ENCODE measurements around the gene EWSR1.

EWSR1 gene

DNA sequence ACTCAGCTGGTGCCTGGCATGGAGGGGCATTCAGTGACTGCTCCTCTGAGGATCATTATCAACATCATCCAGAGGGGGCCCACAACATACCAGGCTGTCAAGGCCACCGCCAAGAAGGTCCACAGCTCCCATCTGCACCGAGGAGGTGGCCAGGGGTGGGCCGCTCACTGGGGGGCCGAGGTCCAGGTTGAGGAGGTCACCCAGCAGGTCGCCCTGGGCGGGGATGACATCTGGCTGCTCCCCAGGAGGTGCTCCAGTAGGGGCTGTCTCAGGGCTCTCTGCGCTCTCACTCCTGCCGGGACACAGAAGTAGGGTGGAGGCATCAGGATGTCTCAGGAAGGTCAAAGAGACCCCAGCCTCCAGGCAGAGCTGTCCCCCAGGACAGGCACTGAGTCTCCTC, 72.5 kb downstream of the EWSR1 start:
- TF ChIP-seq, protein P1, sequence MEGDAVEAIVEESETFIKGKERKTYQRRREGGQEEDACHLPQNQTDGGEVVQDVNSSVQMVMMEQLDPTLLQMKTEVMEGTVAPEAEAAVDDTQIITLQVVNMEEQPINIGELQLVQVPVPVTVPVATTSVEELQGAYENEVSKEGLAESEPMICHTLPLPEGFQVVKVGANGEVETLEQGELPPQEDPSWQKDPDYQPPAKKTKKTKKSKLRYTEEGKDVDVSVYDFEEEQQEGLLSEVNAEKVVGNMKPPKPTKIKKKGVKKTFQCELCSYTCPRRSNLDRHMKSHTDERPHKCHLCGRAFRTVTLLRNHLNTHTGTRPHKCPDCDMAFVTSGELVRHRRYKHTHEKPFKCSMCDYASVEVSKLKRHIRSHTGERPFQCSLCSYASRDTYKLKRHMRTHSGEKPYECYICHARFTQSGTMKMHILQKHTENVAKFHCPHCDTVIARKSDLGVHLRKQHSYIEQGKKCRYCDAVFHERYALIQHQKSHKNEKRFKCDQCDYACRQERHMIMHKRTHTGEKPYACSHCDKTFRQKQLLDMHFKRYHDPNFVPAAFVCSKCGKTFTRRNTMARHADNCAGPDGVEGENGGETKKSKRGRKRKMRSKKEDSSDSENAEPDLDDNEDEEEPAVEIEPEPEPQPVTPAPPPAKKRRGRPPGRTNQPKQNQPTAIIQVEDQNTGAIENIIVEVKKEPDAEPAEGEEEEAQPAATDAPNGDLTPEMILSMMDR (conservative IDR thresholded peaks at IDR 0.05; ENCODE audit: low read depth, low read length): no peak
- Histone ChIP-seq H3K4me1 (ENCODE audit: low read depth, poor library complexity, severe bottlenecking) (no peaks in the 10 kb centered on the region), H3K4me2 (no peak overlapping the region), H3K79me2 (ENCODE audit: insufficient read depth, low read depth) (no peaks in the 10 kb centered on the region), H3K27ac (no peak overlapping the region), H4K20me1 (ENCODE audit: insufficient read depth) (no peaks in the 10 kb centered on the region), H3K27me3 (ENCODE audit: insufficient read depth, low read depth) (no peaks in the 10 kb centered on the region), H3K4me3 (IDR thresholded peaks at IDR 0.05; ENCODE audit: insufficient read depth, low read depth, low read length) (no peak overlapping the region), H3K9ac (no peak overlapping the region), H2AFZ (ENCODE audit: low read depth) (no peak overlapping the region), H3K36me3 (ENCODE audit: insufficient read depth) (peaks cover 2% of the 10 kb centered on the region; the same call in 1 of the 2 replicates)

DNA sequence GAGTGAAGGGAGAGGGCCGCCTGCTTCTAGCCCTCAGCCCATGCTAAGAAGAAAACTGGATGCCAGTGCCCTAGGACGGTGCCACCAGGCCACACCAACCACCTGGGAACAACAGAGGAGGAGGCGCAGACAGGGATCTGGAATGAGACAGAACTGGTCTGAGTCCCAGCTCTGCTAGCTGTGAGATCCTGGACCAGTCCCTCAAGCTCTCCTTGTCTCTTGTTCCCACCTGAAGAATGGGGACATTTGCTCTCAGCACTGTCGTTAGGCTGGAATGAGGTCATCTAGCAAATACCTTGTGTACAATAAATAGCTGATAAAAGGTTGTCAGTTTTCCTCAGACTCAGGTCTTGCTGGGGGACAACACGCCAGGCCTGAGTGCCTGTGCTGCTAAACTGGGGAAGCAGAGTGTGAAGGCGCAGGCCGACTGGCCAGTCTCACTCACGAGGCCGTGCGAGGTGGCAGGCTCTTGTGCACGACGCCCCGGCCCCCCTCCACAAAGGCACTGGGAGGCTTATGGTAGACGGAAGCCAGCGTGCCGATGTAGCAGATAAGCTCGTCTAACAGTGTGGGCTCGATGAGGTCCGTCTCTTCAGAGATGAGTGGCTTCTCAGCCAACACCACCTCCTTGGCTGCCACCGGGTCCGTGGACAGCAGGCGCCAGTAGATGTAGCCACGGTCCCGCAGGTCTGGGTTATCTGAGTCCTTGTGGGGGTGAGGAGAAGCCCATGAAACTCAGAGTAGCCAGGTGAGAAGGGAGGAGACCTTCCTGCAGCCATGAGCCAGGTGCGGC, 73.2 kb downstream of the EWSR1 start:
- TF ChIP-seq, protein P1 (conservative IDR thresholded peaks at IDR 0.05; ENCODE audit: low read depth, low read length): no peak
- no peak overlapping the region for H2AFZ ChIP-seq (ENCODE audit: low read depth)
- H3K79me2 ChIP-seq (ENCODE audit: insufficient read depth, low read depth): no peaks in the 10 kb centered on the region
- no peak overlapping the region for H3K4me2 ChIP-seq
- H3K27me3 ChIP-seq (ENCODE audit: insufficient read depth, low read depth): no peaks in the 10 kb centered on the region
- no peaks in the 10 kb centered on the region for H4K20me1 ChIP-seq (ENCODE audit: insufficient read depth)
- H3K4me1 ChIP-seq (ENCODE audit: low read depth, poor library complexity, severe bottlenecking): no peaks in the 10 kb centered on the region
- H3K9ac ChIP-seq: no peak overlapping the region
- no peak overlapping the region for H3K4me3 ChIP-seq (IDR thresholded peaks at IDR 0.05; ENCODE audit: insufficient read depth, low read depth, low read length)
- peaks cover 2% of the 10 kb centered on the region; the same call in 1 of the 2 replicates for H3K36me3 ChIP-seq (ENCODE audit: insufficient read depth)
- H3K27ac ChIP-seq: no peak overlapping the region

DNA sequence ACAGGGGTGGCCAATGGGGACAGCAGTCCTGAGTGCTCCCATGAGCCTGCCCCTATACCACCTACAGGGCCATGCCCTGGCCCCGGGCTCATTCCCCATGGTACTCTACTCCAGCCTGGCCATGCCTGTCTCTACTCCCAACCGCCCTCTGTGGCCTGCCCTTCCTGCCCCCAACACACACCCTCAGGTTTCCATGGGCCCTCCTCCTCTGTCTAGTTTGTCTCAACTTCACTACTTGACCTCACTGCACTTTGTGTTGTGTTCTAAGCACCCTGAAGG, 73.7 kb downstream of the EWSR1 start:
- Histone ChIP-seq H3K9ac (no peak overlapping the region), H3K36me3 (ENCODE audit: insufficient read depth) (peaks cover 2% of the 10 kb centered on the region; the same call in 1 of the 2 replicates)

DNA sequence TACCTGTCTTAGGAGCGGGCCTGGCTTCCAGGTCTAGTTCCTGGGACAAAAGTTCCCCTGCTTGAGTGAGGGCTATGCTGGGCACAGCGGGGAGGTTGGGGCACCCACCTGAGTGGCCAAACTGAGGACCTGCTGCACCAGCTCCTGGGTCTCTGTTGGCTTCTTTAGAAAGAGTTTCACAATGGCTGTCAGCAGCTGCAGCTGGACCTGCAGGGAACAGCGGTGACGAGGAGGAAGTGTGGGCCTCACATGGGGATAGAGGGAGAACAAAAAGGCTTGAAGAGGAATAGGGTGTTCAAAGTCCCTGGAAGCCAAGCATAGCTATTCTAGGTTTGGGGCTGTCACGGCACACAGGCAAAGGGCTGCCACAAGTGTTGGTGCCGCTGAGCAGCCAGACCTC, 74.1 kb downstream of the EWSR1 start:
- Histone ChIP-seq H3K36me3 (ENCODE audit: insufficient read depth) (peaks cover 2% of the 10 kb centered on the region; the same call in 1 of the 2 replicates), H3K79me2 (ENCODE audit: insufficient read depth, low read depth) (no peaks in the 10 kb centered on the region), H3K4me3 (IDR thresholded peaks at IDR 0.05; ENCODE audit: insufficient read depth, low read depth, low read length) (no peak overlapping the region), H3K4me2 (no peak overlapping the region), H2AFZ (ENCODE audit: low read depth) (no peak overlapping the region), H3K27me3 (ENCODE audit: insufficient read depth, low read depth) (no peaks in the 10 kb centered on the region), H3K9ac (no peak overlapping the region), H3K4me1 (ENCODE audit: low read depth, poor library complexity, severe bottlenecking) (no peaks in the 10 kb centered on the region), H3K27ac (no peak overlapping the region), H4K20me1 (ENCODE audit: insufficient read depth) (no peaks in the 10 kb centered on the region)
- TF ChIP-seq, protein P1 (conservative IDR thresholded peaks at IDR 0.05; ENCODE audit: low read depth, low read length): no peak

More for the DNA sequence above, 73.7 kb downstream of the EWSR1 start:
- no peak overlapping the region for H3K4me2 ChIP-seq
- H3K4me3 ChIP-seq (IDR thresholded peaks at IDR 0.05; ENCODE audit: insufficient read depth, low read depth, low read length): no peak overlapping the region
- H3K79me2 ChIP-seq (ENCODE audit: insufficient read depth, low read depth): no peaks in the 10 kb centered on the region
- no peaks in the 10 kb centered on the region for H4K20me1 ChIP-seq (ENCODE audit: insufficient read depth)
- no peaks in the 10 kb centered on the region for H3K4me1 ChIP-seq (ENCODE audit: low read depth, poor library complexity, severe bottlenecking)
- TF ChIP-seq, protein P1 (conservative IDR thresholded peaks at IDR 0.05; ENCODE audit: low read depth, low read length): no peak
- no peaks in the 10 kb centered on the region for H3K27me3 ChIP-seq (ENCODE audit: insufficient read depth, low read depth)
- no peak overlapping the region for H2AFZ ChIP-seq (ENCODE audit: low read depth)
- H3K27ac ChIP-seq: no peak overlapping the region

Measured in KMS-11 (cell line).